ENCODE results near the gene EIF4A3. TPM values are rescaled to one million over a fixed set of nuclear protein-coding genes. Genes with fewer than 3 reads are reported as not detected.

Gene EIF4A3
- polyA plus RNA-seq, 4 donors, result 102 to 122 (median 115) TPM

DNA sequence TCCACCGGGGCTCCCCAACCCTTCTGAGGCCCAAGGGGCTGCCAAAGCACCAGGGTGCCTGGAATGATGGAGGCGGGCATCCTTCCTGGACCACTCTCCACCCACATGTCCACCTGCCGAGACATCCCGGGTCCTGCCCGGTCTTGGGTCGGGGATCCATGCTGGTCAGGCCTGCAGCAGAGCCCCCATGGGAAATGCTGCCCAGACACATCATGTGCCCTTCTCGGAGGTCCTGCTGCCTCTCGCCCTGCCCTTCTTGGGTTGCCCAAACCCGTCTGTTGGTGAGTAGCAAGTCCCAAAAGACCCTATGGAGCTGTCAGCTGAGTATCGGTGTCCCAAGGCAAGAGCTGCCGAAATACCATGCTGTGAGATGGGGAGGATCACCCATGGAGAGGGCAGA, 60.3 kb downstream of the EIF4A3 start:
- DNase-seq (ENCODE audit: low read depth in 4 of 4, low spot score in 3 of 4), result no peak

DNA sequence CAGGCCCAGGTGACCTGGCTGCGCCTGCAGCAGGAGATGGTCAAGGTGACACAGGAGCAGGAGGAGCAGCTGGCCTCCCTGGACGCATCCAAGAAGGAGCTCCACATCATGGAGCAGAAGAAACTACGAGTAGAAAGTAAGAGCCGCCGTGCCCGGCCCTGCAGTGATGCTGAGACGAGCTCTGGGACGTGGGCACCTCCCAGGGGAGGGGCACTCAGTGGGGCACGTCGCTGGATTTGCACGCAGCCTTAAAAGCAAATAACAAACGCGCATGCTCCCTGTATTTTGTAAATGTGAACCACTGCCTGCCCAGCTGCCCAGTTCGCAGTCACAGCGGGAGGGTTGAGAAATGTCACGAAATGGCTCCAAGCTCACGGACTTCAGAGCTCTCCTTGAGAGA, 60.8 kb downstream of the EIF4A3 start:
- DNase-seq (ENCODE audit: low read depth in 4 of 4, low spot score in 3 of 4), result no peak

DNA sequence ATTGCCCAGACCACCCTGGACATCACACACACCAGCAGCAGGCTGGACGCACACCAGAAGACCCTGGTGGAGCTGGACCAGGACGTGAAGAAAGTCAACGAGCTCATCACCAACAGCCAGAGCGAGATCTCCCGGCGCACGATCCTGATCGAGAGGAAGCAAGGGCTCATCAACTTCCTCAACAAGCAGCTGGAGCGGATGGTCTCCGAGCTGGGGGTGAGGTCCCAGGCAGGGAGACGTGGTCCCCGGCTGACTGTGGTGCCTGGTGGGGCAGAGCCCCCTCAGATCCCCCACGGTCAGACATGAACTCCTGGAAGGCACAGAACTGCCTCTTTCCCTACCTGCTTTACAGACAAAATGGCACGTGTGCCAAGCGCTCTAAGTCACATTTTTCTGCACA, 62.2 kb downstream of the EIF4A3 start:
- no peak for DNase-seq (ENCODE audit: low read depth in 4 of 4, low spot score in 3 of 4)

Other genes starting within 250 kb of the EIF4A3 start
- gene TBC1D16, start 111.3 kb downstream of the EIF4A3 start, polyA plus RNA-seq (ENCODE audit: insufficient read length in 4 of 4), result 10 to 100 TPM; 27.8 to 31.5 (median 30.4) TPM
- 10 to 100 TPM in 3 of 4 donors, 1 to 10 TPM in 1; 6.8 to 18.0 (median 14.3) TPM for gene CCDC40, start 110.5 kb downstream of the EIF4A3 start, polyA plus RNA-seq (ENCODE audit: insufficient read length in 4 of 4)
- gene GAA, start 45.5 kb downstream of the EIF4A3 start, polyA plus RNA-seq (ENCODE audit: insufficient read length in 4 of 4), result 10 to 100 TPM; 35.5 to 71.0 (median 42.4) TPM
- gene CARD14, start 22.9 kb upstream of the EIF4A3 start, polyA plus RNA-seq (ENCODE audit: insufficient read length in 4 of 4), result 1 to 10 TPM in 3 of 4 donors, under 1 TPM in 1; 0.59 to 3.5 (median 1.7) TPM
- gene SGSH, start 73.2 kb upstream of the EIF4A3 start, polyA plus RNA-seq (ENCODE audit: insufficient read length in 4 of 4), result 10 to 100 TPM; 28.4 to 54.6 (median 35.8) TPM
- 10 to 100 TPM; 18.5 to 34.9 (median 21.7) TPM for gene SLC26A11, start 73.3 kb upstream of the EIF4A3 start, polyA plus RNA-seq (ENCODE audit: insufficient read length in 4 of 4)
- gene RNF213, start 113.7 kb upstream of the EIF4A3 start, polyA plus RNA-seq (ENCODE audit: insufficient read length in 4 of 4), result 10 to 100 TPM; 44.5 to 79.9 (median 61.2) TPM

Data from left renal pelvis (tissue), 4 donors.